Choroid plexus epithelial cell (primary cell): ENCODE measurements around the gene RASAL2.

Experiments
- DNase-seq: peaks from one replicate; pipeline ENCODE4 v3.0.0-alpha.2; 2010; ENCODE audit warnings: low read depth
- H3K4me3 ChIP-seq: 2 replicates; pipeline ENCODE4 v1.5.1; 2011; ENCODE audit warnings: low read depth, mild to moderate bottlenecking, control low read depth, low read length, moderate library complexity
- TF ChIP-seq, protein P1 (sequence below): conservative IDR thresholded peaks from 2 replicates; pipeline ENCODE4 v1.5.1; 2011; ENCODE audit warnings: low read depth, mild to moderate bottlenecking, control low read depth, inconsistent platforms, low read length, moderate library complexity

Gene RASAL2

GRCh38 chr1:178330848-178331497 is 237.1 kb downstream of the RASAL2 start:
- DNase-seq: no peak
- TF ChIP-seq, protein P1, sequence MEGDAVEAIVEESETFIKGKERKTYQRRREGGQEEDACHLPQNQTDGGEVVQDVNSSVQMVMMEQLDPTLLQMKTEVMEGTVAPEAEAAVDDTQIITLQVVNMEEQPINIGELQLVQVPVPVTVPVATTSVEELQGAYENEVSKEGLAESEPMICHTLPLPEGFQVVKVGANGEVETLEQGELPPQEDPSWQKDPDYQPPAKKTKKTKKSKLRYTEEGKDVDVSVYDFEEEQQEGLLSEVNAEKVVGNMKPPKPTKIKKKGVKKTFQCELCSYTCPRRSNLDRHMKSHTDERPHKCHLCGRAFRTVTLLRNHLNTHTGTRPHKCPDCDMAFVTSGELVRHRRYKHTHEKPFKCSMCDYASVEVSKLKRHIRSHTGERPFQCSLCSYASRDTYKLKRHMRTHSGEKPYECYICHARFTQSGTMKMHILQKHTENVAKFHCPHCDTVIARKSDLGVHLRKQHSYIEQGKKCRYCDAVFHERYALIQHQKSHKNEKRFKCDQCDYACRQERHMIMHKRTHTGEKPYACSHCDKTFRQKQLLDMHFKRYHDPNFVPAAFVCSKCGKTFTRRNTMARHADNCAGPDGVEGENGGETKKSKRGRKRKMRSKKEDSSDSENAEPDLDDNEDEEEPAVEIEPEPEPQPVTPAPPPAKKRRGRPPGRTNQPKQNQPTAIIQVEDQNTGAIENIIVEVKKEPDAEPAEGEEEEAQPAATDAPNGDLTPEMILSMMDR: no peak

GRCh38 chr1:178335426-178335825 is 241.5 kb downstream of the RASAL2 start:
- no peak for DNase-seq
- no peak overlapping the region for H3K4me3 ChIP-seq
- TF ChIP-seq, protein P1: no peak

More at GRCh38 chr1:178330848-178331497, 237.1 kb downstream of the RASAL2 start:
- no peak overlapping the region for H3K4me3 ChIP-seq

- H3K4me3 ChIP-seq: no peak overlapping the region
- DNase-seq: no peak
- TF ChIP-seq, protein P1: no peak
These were observed 243.3 kb downstream of the RASAL2 start for GRCh38 chr1:178337091-178337706.

- TF ChIP-seq, protein P1: no peak
- no peak for DNase-seq
- no peak overlapping the region for H3K4me3 ChIP-seq
These were observed 245.9 kb downstream of the RASAL2 start for GRCh38 chr1:178339834-178340233.

- peak overlapping the region; percentile 34 for H3K4me3 ChIP-seq
- peak; percentile 80 for DNase-seq
These were observed 247.5 kb downstream of the RASAL2 start for GRCh38 chr1:178341261-178341956.

GRCh38 chr1:178342745-178343144 is 248.8 kb downstream of the RASAL2 start:
- TF ChIP-seq, protein P1: no peak
- no peak overlapping the region for H3K4me3 ChIP-seq

More at GRCh38 chr1:178341261-178341956, 247.5 kb downstream of the RASAL2 start:
- TF ChIP-seq, protein P1: no peak

More at GRCh38 chr1:178342745-178343144, 248.8 kb downstream of the RASAL2 start:
- DNase-seq: no peak
